ENCODE results near the gene DSCAM.

DNA sequence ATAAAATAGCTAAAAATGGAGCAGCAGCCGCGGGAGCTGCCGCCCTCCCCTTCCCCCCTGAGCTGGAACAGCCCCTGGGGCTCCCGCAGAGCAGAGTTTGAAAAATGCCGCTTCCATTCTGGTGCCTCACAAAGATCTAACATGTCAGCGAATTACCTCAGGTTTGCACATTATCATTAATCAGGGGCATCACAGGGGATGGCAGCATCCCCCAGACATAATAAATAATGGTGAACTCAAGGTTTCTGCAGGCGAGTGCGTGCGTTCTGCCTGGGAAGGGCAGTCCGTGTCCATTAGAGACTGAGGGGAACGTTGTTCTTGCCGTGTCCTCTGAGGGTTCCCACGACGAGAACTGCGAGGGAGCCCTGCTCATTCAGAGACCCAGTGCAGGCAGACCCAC is 372.4 kb downstream of the DSCAM start:
- TF ChIP-seq, protein P1, sequence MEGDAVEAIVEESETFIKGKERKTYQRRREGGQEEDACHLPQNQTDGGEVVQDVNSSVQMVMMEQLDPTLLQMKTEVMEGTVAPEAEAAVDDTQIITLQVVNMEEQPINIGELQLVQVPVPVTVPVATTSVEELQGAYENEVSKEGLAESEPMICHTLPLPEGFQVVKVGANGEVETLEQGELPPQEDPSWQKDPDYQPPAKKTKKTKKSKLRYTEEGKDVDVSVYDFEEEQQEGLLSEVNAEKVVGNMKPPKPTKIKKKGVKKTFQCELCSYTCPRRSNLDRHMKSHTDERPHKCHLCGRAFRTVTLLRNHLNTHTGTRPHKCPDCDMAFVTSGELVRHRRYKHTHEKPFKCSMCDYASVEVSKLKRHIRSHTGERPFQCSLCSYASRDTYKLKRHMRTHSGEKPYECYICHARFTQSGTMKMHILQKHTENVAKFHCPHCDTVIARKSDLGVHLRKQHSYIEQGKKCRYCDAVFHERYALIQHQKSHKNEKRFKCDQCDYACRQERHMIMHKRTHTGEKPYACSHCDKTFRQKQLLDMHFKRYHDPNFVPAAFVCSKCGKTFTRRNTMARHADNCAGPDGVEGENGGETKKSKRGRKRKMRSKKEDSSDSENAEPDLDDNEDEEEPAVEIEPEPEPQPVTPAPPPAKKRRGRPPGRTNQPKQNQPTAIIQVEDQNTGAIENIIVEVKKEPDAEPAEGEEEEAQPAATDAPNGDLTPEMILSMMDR (IDR thresholded peaks at IDR 0.05; ENCODE audit: low read length), result no peak
- no peak for TF ChIP-seq EZH2 (IDR thresholded peaks at IDR 0.05; ENCODE audit: borderline replicate concordance, low read length)

All from OCI-LY1 (cell line).